ENCODE data around the gene FGF12.
"Not testable (repeated sequence)": the region's sequence is repeated elsewhere in the genome, so short reads cannot be mapped to it uniquely, and the experiment has no call there.

FGF12 gene

DNA sequence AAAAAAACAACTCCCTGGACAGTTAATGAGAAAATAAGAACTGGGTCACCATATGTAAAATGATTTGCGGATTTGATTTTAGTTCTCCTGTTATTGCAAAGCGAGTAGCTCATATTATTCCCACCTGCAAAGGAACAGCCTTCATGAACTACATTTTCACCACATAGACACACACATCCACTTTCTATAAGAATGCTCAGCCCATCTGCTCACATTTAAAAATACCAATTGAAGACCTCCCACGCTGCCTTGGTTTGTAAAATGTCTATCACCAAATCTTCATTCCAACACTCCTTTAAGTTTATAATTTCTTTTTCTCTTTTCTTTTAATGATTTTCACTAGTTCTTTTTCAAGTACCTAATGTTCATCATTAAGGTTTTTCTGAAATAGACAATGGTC, 148.6 kb downstream of the FGF12 start:
- DNase-seq (ENCODE audit: low spot score), result no peak

GRCh38 chr3:192577811-192578210, 149.5 kb downstream of the FGF12 start:
- no peak for DNase-seq (ENCODE audit: low spot score)

DNA sequence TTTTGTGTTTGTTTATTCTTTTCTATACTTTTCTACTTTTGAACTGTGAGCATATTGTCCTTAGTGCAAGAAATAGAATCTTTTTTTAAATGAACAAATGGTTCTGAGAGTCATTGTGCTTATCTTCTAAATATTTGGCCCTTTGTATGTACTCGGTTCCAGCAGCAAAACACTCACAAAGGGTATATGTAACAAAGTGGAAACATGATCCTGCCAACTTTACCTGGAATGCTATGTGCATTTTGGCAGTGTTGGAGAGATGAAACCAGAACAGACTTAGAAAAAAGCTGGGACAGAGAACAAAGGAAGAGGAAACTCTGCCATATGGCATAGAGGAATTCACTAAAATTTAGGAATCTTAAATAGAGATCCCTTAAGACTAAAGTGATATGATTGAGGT, 150.1 kb downstream of the FGF12 start:
- DNase-seq (ENCODE audit: low spot score), result no peak

DNA sequence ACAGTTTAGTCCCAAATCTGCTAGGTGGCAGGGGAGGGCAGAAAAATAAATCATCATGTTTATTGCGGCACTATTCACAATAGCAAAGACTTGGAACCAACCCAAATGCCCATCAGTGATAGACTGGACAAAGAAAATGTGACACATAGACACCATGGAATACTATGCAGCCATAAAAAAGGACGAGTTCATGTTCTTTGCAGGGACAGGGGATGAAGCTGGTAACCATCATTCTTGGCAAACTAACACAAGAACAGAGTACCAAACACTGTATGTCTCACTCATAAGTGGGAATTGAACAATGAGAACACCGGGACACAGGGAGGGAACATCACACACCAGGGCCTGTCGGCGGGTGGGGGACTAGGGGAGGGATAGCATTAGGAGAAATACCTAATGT, 150.6 kb downstream of the FGF12 start:
- not testable (repeated sequence) for DNase-seq (ENCODE audit: low spot score)

GRCh38 chr3:192575879-192576506, 151.3 kb downstream of the FGF12 start:
- no peak for DNase-seq (ENCODE audit: low spot score)

DNA sequence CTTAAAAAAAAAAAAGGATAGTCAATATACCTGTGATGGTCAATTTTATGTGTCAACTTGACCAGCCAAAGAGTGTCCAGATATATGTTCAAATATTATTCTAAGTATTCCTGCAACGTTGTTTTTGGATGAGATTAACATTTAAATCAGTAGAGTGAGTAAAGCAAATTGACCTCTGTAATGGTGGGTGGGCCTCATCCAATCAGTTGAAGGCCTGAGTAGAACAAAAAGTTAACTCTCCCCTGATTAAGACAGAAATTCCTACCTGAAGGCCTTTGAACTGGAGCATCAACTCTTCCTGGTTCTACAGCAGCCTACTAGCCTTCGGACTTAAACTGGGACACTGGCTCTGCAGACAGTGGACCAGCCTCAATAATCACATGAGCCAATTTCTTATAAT, 154.1 kb downstream of the FGF12 start:
- DNase-seq (ENCODE audit: low spot score), result no peak

- DNase-seq (ENCODE audit: low spot score), result no peak
Measured at GRCh38 chr3:192570821-192571791, 156.2 kb downstream of the FGF12 start.

- DNase-seq (ENCODE audit: low spot score), result no peak
Measured at GRCh38 chr3:192570315-192570714, 157.0 kb downstream of the FGF12 start.

GRCh38 chr3:192566706-192567290, 160.5 kb downstream of the FGF12 start:
- DNase-seq (ENCODE audit: low spot score), result peak; percentile 25

DNA sequence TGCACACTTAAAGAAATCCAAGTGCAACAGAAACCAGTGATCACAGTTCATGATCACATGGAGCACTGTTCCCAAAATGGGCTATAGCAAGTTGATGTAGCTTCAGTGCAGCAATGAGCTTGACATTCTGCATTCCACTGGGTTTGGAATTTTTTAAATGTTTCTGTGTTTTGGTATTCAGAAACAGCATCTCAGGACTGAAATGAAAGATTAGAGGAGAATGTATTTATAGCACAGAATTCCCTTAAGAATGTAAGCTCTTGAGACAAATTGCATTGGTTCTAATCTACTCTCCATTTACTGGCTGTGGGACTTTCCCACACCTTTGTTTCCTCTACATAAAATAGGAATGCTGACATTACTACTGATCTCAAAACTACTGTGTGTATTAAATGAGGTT, 162.7 kb downstream of the FGF12 start:
- DNase-seq (ENCODE audit: low spot score), result no peak

DNA sequence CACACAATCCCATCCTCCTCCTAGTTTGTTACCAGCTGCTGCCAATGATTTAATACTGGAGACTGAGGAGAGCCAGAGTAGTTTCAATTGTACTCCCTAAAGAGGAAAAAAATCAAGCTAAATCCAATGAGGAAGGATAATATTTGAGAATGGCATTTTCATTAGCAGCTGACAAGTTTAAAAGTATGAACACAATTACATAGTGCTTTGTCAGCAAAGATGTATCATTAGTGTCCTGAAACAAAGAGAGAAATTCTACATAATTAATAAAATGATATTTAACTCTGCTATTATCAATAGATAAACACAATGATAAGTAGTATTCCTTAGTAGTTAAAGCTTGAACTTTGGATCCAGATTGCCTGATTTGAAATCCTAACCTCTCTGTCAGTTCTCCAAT, 163.9 kb downstream of the FGF12 start:
- DNase-seq (ENCODE audit: low spot score), result no peak

DNA sequence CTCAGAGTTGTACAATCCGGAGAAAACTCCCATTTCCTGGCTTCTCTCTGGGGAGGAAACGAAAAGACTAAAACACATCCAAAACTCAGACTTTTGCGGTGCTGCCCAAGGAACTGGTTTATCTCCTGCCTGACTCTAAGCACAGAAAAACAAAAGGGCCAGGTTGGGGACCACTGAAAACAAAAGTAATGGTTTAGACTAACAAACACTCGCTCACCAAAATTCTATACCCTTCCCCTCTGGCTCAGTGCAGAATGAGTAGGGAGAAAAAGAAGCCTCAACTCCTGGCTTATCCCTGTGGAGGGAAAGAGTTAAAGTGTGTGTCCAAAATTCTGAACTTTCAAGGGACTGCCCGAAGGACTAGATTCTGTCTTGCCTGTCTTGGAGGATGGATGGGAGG, 173.6 kb downstream of the FGF12 start:
- no peak for DNase-seq (ENCODE audit: low spot score)

DNA sequence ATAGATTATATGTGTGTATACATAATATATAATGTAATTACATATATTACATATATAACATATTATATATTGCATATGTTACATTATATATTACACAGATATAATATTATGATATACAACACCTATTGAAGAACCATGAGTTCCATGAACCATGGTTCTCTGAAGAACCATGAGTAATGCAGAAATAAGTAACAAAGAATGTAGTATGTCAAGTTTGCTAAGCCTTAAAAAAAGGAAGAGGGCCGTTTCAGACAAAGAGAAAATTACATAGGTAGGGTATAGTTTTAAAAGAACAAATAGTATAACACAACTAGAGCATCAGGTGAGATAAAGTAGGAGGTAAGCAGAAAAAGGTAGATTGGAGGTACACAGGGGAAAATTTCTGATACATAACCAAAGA, 177.0 kb downstream of the FGF12 start:
- DNase-seq (ENCODE audit: low spot score), result no peak

GRCh38 chr3:192545333-192545732, 182.0 kb downstream of the FGF12 start:
- DNase-seq (ENCODE audit: low spot score), result no peak

- no peak for DNase-seq (ENCODE audit: low spot score)
Measured at GRCh38 chr3:192543163-192543562, 184.2 kb downstream of the FGF12 start.

DNA sequence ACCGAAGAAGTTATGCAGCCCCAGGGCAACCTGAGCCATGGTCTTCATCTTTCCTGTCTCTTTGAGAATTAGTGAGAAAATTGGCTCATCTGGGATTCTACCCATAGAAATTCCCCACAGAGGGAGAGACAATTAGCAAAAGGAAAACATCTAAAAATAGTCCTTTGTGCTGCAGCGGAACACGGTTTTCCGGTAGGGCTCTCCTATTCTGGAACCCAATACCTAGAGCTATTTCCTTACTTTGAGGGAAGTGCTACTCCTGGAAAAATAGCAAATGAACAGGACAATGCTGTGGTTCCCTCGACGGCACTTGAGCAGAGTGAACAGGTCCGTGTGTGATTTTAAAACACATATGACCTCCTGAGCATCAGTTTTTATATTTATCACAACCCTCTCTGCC, 210.5 kb downstream of the FGF12 start:
- no peak for DNase-seq (ENCODE audit: low spot score)

DNA sequence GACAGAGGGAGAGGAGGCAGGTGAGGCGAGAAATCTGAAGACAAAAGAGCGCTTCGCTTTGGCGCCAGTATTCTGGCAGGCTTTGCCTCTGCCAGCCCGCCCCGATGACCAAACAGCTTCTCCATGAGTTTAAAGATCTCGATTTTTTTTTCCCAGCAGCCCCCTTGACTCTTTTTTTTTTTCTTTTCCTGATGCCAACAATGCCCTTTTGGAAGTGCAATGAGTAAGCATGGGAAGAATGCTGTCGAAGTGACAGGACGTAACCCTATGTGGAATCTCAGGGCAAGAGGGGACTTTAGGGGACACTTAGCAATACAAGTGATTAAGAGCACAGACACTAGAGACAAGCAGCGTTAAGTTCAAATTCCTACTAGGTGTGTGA, 211.7 kb downstream of the FGF12 start:
- DNase-seq (ENCODE audit: low spot score), result no peak

DNA sequence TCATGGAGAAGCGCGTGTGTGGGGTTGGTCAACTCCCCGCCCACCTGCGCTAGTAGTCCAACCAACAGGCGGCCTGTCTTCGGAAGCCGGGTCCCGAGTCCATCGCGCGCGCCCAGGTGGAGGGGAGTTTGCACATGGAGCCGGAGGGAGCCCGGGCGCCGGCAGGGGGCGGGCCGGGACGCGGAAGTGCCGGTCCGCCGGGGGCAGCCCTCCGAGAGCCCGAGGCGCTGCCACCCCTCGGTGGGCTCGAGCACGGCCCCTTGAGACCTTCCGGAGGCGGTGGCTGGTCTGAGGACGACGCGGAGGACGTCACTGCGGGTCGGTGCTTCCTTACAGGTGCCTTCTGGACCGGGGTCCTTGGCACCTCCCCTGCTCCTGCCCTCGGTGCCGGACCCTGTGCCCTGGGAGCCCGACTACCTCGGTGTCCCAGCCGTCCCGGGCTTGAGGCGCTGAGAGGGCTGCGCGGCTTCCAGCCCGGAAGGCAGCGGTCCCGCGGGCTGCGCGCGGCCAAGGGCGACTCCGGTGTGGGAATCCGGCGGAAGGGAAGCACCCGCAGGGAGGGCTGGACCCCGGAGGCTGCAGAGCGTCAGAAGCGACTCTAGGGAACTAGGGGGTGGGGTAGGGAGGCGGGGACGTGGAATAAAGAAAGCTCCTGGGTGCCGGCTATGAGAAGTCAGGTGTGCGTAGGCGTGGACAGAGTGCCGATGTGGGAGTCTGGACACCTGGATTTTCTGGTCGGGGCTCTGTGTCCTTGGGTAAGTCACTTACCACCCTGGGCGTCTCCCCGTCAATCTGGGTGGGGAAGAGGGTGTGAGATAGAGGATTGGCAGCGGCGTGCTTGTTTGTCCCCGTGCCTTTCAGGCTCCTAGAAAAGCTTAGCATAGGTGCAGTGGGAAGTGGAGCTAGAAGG, 212.3 kb downstream of the FGF12 start:
- peak; percentile 17 for DNase-seq (ENCODE audit: low spot score)

GRCh38 chr3:192514081-192514753, 213.1 kb downstream of the FGF12 start:
- DNase-seq (ENCODE audit: low spot score), result peak; percentile 44

DNA sequence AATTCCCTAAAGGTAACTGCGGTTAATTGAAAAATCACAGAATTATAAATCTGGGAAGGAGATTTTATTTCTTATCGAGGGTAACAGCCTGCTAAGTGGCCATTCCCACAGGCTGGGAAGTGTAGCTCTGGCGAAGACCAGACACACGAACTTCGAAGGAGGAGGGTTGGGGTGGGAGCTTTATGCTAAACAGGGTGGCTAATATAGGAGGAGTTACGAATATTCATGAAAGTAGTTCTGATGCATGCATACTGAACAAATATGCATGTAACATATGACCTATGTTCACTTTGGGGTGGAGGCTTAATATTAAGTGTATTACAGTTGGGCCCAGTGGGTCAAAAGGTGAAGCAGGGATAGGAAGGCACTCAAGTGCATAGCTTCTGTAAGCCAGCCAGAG, 221.6 kb downstream of the FGF12 start:
- DNase-seq (ENCODE audit: low spot score), result no peak

DNA sequence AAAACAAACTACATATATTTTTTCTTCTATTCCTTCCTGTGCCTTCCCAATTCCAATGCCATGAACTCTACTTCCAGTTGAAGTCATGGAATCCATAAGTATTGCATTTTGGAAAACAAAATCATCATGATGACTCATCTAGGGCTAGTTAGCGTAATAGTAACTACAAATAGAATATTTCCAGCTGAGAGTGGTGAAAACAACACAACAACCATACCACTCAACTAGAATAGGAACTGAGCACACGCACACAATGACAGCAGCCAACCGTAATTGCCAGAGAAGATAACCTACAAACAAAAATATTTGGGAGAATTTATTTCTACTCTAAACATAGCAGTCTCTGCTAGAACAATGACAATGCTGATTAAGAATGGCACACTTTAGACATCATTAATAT, 225.9 kb downstream of the FGF12 start:
- no peak for DNase-seq (ENCODE audit: low spot score)
